ENCODE results near the gene EME2.
A peak's percentile ranks its signal among the peaks of the same experiment; 100 is the strongest.

EME2 gene

GRCh38 chr16:1768061-1768766 is 4.4 kb upstream of the EME2 start:
- DNase-seq: no peak

GRCh38 chr16:1768767-1769401 is 3.7 kb upstream of the EME2 start:
- DNase-seq: no peak

- DNase-seq: no peak
Measured at GRCh38 chr16:1769402-1770300, 3.0 kb upstream of the EME2 start.

- DNase-seq: peak; percentile 30
Measured at GRCh38 chr16:1770328-1771187, 2.1 kb upstream of the EME2 start.

- DNase-seq: peak; percentile 69
Measured at GRCh38 chr16:1771188-1771863, 1.3 kb upstream of the EME2 start, which contains the start of gene NME3. Gene NME3 (minus strand): TSS chr16:1771543. CDS start chr16:1771534, 9 bp downstream.

GRCh38 chr16:1771864-1772361 is 697 bp upstream of the EME2 start:
- DNase-seq: no peak

GRCh38 chr16:1772908-1773702 is 495 bp downstream of the EME2 start, which contains the start of gene MRPS34:
Gene MRPS34 (minus strand): TSS chr16:1773134. CDS start chr16:1773119, 15 bp downstream.
- peak; percentile 85 for DNase-seq

GRCh38 chr16:1773703-1774447 is 1.3 kb downstream of the EME2 start:
- DNase-seq: peak; percentile 60

- DNase-seq: no peak
Measured at GRCh38 chr16:1774448-1774780, 1.8 kb downstream of the EME2 start.

GRCh38 chr16:1775006-1775845 is 2.6 kb downstream of the EME2 start:
- no peak for DNase-seq

- DNase-seq: no peak
Measured at GRCh38 chr16:1775846-1776671, 3.4 kb downstream of the EME2 start.

- no peak for DNase-seq
Measured at GRCh38 chr16:1776672-1776955, 4.0 kb downstream of the EME2 start.

GRCh38 chr16:1776991-1777374 is 4.4 kb downstream of the EME2 start:
- no peak for DNase-seq

GRCh38 chr16:1777375-1778199 is 5.0 kb downstream of the EME2 start:
- DNase-seq: no peak

GRCh38 chr16:1778200-1779179 is 5.9 kb downstream of the EME2 start:
- DNase-seq: no peak

- no peak for DNase-seq
Measured at GRCh38 chr16:1779234-1779701, 6.7 kb downstream of the EME2 start.

Measured in hematopoietic multipotent progenitor cell treated with erythropoietin and hydrocortisone succinate and interleukin-3 and kit ligand, for 8 days (in vitro differentiated cells).